Transverse colon (tissue), 3 donors: ENCODE data around the gene DLST.

ENCODE experiments used
- CTCF ChIP-seq, 5 experiments: fragments of 200-600 bp in 3 of 5; fragments of 450-650 bp in 2 of 5; sonication (generic) in 3 of 5; IDR thresholded peaks; 1 replicate in 2 of 5; 2 replicates in 3 of 5; pipeline ENCODE4 v1.5.1; 2016 to 2017; ENCODE audit warnings: antibody characterized with exemption in 5 of 5, inconsistent platforms in 3 of 5, mild to moderate bottlenecking in 2 of 5, moderate library complexity in 1 of 5
- POLR2A ChIP-seq: fragments of 450-650 bp; IDR thresholded peaks from one replicate; pipeline ENCODE4 v1.6.1; 2016; ENCODE audit warnings: antibody characterized with exemption, mild to moderate bottlenecking, moderate library complexity

GRCh38 chr14:74910556-74910955, 28.8 kb downstream of the DLST start:
- no peak for TF ChIP-seq CTCF (IDR thresholded peaks at IDR 0.05)
- no peak for TF ChIP-seq POLR2A
